ENCODE measurements around the gene WNT9A.

DNA sequence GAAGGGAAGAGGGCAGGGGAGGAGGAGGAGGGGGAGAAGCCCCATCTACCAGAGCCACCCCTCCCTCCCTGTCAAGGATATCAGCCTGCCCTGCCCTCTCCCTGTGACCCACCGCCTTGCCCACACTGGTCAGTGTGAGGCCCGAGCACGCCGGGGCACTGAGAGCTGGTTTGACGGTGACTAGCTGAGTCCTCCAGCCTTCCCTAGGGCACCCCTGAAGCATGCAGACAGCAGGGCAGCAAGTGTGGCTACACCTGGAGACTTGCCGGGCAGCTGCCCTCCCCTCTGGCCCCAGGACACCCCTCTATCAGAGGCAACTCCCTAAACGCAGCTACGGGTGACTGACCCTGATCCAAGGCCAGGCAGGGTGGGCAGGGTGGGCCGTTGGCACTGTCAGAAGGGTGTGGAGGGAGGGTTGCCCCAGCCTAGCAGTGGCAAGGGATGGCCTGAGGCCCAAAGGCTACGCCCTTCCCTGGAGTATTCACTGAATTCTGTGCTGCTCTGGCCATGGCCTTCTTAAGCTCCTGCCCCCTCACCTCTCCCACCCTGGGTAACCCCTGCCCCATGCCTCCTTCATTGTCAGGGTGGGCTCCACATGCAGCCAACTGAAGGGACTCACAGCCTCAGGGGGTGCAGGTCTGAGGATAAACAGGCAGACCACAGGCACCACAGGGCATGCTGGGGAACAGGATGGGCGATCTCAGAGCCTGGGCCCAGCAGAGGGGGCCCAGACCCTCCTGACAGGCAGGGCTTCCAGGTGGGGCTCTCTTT lies 19.6 kb downstream of the WNT9A start:
- TF ChIP-seq, protein P1, sequence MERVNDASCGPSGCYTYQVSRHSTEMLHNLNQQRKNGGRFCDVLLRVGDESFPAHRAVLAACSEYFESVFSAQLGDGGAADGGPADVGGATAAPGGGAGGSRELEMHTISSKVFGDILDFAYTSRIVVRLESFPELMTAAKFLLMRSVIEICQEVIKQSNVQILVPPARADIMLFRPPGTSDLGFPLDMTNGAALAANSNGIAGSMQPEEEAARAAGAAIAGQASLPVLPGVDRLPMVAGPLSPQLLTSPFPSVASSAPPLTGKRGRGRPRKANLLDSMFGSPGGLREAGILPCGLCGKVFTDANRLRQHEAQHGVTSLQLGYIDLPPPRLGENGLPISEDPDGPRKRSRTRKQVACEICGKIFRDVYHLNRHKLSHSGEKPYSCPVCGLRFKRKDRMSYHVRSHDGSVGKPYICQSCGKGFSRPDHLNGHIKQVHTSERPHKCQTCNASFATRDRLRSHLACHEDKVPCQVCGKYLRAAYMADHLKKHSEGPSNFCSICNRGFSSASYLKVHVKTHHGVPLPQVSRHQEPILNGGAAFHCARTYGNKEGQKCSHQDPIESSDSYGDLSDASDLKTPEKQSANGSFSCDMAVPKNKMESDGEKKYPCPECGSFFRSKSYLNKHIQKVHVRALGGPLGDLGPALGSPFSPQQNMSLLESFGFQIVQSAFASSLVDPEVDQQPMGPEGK (CRISPR knock-in tag; IDR thresholded peaks at IDR 0.05; ENCODE audit: borderline replicate concordance), result no peak
- TF ChIP-seq ZC3H10 (CRISPR knock-in tag; IDR thresholded peaks at IDR 0.05) (no peak), BACH2 (CRISPR knock-in tag; IDR thresholded peaks at IDR 0.05; ENCODE audit: borderline replicate concordance) (no peak), TCF4 (CRISPR knock-in tag; IDR thresholded peaks at IDR 0.05; ENCODE audit: borderline replicate concordance) (no peak)
